GM12878 (cell line): Measurements from ENCODE around the gene MIF.

Source experiments
- FOXM1 ChIP-seq: IDR thresholded peaks from 2 replicates; pipeline ENCODE4 v1.6.1; 2012; ENCODE audit warnings: low read depth, mild to moderate bottlenecking, inconsistent platforms, low read length, moderate library complexity
- JUNB ChIP-seq: IDR thresholded peaks from 2 replicates; pipeline ENCODE4 v1.6.1; 2016; ENCODE audit warnings: antibody characterized with exemption, mild to moderate bottlenecking
- NFIC ChIP-seq: IDR thresholded peaks from 2 replicates; pipeline ENCODE4 v1.6.1; 2012; ENCODE audit warnings: low read depth, mild to moderate bottlenecking, inconsistent platforms, low read length, moderate library complexity
- NR2F1 ChIP-seq: fragments of 450-650 bp; conservative IDR thresholded peaks from 2 replicates; pipeline ENCODE4 v1.6.1; 2017; ENCODE audit warnings: mild to moderate bottlenecking
- POLR2A ChIP-seq: IDR thresholded peaks from 2 replicates; pipeline ENCODE4 v1.6.1; 2011; ENCODE audit warnings: low read depth, mild to moderate bottlenecking, low read length
- SRF ChIP-seq, 2 experiments: IDR thresholded peaks; 2 replicates each; pipeline ENCODE4 v1.6.1; 2011; ENCODE audit warnings: low read depth in 2 of 2, low read length in 2 of 2, mild to moderate bottlenecking in 1 of 2, moderate library complexity in 1 of 2
- TF ChIP-seq, protein P1 (sequence below): IDR thresholded peaks from 2 replicates; pipeline ENCODE4 v1.6.1; 2012; ENCODE audit warnings: low read depth, low read length, improper control_type of control experiment
- TF ChIP-seq, protein P2 (sequence below), 3 experiments: IDR thresholded peaks in 2 of 3; conservative IDR thresholded peaks in 1 of 3; 2 replicates each; pipeline ENCODE4 v1.5.1; 2011; ENCODE audit warnings: low read depth in 3 of 3, low read length in 3 of 3, mild to moderate bottlenecking in 3 of 3, control low read depth in 2 of 3, moderate library complexity in 2 of 3, inconsistent platforms in 1 of 3, mixed read lengths in 1 of 3; ENCODE audit not compliant: control insufficient read depth in 2 of 3, insufficient read depth in 1 of 3; ENCODE audit errors: extremely low read depth in 1 of 3
- TF ChIP-seq, protein P3 (sequence below): IDR thresholded peaks from 2 replicates; pipeline ENCODE4 v1.6.1; 2012; ENCODE audit warnings: low read depth, low read length, improper control_type of control experiment
- TF ChIP-seq, protein P4 (sequence below): fragments of 450-650 bp; IDR thresholded peaks from 2 replicates; pipeline ENCODE4 v1.6.1; 2017; ENCODE audit warnings: mild to moderate bottlenecking, moderate library complexity

DNA sequence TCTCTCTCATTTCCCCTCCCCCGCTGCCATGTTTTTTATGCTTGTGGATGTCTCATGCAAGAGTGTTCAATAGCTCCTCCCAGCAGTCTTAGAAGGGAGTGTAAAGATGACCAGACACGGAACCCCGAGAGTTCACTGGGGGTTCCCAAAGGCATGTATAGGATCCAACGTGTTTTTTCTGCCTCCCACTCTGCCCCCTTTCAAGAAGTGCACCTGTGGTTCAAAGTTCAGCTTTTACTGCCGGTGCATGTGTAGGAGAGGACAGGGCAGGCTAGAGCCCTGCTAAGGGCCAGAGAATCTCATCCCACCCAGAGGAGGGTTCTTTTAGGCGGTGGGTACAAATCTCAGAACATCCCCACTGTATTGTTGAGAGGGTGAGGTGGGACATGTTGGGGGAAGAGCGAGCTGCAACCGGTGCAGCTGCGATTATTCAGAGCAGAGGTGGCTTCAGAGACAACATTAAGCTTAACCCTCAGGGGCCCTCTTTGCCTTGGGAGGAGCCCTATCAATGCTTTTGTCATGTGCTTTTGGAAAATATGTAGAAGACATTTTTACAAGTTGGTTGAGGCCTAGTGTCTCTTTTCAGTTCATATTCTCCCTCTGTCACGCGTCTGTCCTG is 14.5 kb downstream of the MIF start:
- no peak for TF ChIP-seq NR2F1
- TF ChIP-seq POLR2A: no peak
- TF ChIP-seq, protein P1, sequence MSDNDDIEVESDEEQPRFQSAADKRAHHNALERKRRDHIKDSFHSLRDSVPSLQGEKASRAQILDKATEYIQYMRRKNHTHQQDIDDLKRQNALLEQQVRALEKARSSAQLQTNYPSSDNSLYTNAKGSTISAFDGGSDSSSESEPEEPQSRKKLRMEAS: no peak
- TF ChIP-seq, protein P2, sequence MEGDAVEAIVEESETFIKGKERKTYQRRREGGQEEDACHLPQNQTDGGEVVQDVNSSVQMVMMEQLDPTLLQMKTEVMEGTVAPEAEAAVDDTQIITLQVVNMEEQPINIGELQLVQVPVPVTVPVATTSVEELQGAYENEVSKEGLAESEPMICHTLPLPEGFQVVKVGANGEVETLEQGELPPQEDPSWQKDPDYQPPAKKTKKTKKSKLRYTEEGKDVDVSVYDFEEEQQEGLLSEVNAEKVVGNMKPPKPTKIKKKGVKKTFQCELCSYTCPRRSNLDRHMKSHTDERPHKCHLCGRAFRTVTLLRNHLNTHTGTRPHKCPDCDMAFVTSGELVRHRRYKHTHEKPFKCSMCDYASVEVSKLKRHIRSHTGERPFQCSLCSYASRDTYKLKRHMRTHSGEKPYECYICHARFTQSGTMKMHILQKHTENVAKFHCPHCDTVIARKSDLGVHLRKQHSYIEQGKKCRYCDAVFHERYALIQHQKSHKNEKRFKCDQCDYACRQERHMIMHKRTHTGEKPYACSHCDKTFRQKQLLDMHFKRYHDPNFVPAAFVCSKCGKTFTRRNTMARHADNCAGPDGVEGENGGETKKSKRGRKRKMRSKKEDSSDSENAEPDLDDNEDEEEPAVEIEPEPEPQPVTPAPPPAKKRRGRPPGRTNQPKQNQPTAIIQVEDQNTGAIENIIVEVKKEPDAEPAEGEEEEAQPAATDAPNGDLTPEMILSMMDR (IDR thresholded peaks at IDR 0.05 in 2 of 3, conservative IDR thresholded peaks at IDR 0.05 in 1 of 3; ENCODE audit: control insufficient read depth in 2 of 3, extremely low read depth in 1 of 3, insufficient read depth in 1 of 3, low read depth in 3 of 3, low read length in 3 of 3): no peak
- TF ChIP-seq SRF (IDR thresholded peaks at IDR 0.05; ENCODE audit: low read depth in 2 of 2, low read length in 2 of 2): no peak
- TF ChIP-seq NFIC: no peak
- TF ChIP-seq FOXM1: no peak
- TF ChIP-seq, protein P3, sequence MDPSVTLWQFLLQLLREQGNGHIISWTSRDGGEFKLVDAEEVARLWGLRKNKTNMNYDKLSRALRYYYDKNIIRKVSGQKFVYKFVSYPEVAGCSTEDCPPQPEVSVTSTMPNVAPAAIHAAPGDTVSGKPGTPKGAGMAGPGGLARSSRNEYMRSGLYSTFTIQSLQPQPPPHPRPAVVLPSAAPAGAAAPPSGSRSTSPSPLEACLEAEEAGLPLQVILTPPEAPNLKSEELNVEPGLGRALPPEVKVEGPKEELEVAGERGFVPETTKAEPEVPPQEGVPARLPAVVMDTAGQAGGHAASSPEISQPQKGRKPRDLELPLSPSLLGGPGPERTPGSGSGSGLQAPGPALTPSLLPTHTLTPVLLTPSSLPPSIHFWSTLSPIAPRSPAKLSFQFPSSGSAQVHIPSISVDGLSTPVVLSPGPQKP: no peak
- TF ChIP-seq JUNB: no peak
- TF ChIP-seq, protein P4, sequence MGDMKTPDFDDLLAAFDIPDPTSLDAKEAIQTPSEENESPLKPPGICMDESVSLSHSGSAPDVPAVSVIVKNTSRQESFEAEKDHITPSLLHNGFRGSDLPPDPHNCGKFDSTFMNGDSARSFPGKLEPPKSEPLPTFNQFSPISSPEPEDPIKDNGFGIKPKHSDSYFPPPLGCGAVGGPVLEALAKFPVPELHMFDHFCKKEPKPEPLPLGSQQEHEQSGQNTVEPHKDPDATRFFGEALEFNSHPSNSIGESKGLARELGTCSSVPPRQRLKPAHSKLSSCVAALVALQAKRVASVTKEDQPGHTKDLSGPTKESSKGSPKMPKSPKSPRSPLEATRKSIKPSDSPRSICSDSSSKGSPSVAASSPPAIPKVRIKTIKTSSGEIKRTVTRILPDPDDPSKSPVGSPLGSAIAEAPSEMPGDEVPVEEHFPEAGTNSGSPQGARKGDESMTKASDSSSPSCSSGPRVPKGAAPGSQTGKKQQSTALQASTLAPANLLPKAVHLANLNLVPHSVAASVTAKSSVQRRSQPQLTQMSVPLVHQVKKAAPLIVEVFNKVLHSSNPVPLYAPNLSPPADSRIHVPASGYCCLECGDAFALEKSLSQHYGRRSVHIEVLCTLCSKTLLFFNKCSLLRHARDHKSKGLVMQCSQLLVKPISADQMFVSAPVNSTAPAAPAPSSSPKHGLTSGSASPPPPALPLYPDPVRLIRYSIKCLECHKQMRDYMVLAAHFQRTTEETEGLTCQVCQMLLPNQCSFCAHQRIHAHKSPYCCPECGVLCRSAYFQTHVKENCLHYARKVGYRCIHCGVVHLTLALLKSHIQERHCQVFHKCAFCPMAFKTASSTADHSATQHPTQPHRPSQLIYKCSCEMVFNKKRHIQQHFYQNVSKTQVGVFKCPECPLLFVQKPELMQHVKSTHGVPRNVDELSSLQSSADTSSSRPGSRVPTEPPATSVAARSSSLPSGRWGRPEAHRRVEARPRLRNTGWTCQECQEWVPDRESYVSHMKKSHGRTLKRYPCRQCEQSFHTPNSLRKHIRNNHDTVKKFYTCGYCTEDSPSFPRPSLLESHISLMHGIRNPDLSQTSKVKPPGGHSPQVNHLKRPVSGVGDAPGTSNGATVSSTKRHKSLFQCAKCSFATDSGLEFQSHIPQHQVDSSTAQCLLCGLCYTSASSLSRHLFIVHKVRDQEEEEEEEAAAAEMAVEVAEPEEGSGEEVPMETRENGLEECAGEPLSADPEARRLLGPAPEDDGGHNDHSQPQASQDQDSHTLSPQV: no peak
